Bronchial epithelial cell (primary cell): ENCODE measurements around the gene CASP9. TPM values are rescaled to one million over a fixed set of nuclear protein-coding genes. Genes with fewer than 3 reads are reported as not detected.
"Not testable (repeated sequence)": the region's sequence is repeated elsewhere in the genome, so short reads cannot be mapped to it uniquely, and the experiment has no call there.

Experiments used
- DNase-seq: peaks from one replicate; pipeline ENCODE4 v3.0.0-alpha.2; 2010; ENCODE audit warnings: low read depth
- FAIRE-seq: peaks from 2 replicates; lab custom pipeline; 2011; peaks lifted over from hg19 to GRCh38; lab: Jason Lieb, UNC
- H3K27me3 ChIP-seq: 2 replicates; pipeline ENCODE4 v1.5.1; 2011; ENCODE audit warnings: low read length; ENCODE audit not compliant: control insufficient read depth, insufficient read depth
- H3K36me3 ChIP-seq: 2 replicates; pipeline ENCODE4 v1.5.1; 2011; ENCODE audit warnings: low read length; ENCODE audit not compliant: control insufficient read depth, insufficient read depth
- H3K4me3 ChIP-seq: 2 replicates; pipeline ENCODE4 v1.5.1; 2011; ENCODE audit warnings: mild to moderate bottlenecking, low read depth, low read length, control low read depth
- total RNA-seq: library from RNA; depleted of rRNA; stranded (reverse); fragments of >200 nt; gene quantifications from 2 replicates; pipeline ENCODE4 v1.2.1, GENCODE V29; 2014
- TF ChIP-seq, protein P1 (sequence below): IDR thresholded peaks from 2 replicates; pipeline ENCODE4 v1.5.1; 2011; ENCODE audit warnings: mild to moderate bottlenecking, moderate library complexity, low read length, control low read depth, inconsistent platforms; ENCODE audit not compliant: insufficient read depth, severe bottlenecking

The CASP9 gene
- total RNA-seq, 1 donor from 2014 or later: 3.2 TPM

DNA sequence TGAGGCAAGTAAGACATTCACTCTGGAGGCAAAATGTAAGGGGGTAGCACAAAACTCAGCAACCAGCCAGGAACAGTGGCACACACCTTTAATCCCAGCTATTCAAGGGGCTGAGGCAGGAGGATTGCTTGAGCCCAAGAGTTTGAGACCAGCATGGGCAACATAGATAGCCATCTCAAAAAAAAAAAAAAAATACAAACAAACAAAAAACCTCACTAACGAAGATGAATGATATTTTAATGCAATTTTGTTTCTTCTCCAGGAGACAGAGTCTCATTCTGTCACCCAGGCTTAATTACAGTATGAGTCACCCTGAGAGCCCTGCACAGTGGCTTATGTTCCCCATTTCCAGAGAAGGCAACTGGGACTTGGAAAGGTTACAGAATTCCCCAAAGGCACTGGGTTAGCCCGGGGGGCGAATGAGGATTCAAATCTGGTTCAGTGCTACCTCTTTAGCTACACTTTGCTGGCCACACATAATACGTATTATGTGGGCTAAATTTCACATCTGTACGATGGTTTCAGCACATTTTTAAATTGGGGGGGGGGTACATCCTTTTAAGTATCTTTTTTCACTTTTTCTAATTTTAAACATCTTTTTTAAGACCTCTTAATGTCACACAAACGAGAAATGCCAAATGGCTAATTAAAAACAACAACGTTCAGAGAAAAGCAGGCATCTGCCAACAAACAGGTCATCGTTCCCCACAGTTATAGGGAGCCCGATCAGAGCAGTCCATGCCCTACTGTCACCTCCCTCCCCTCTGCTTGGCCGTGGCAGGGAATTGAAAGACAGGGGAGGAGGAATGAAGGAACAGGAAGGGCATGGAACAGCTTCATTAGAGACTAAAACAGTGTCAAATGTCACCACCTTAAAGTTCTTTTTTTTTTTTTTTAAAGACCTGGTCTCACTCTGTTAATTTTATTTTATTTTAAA, 64.0 kb downstream of the CASP9 start:
- DNase-seq (peak; percentile 22), FAIRE-seq (no peak)
- Histone ChIP-seq H3K4me3 (no peak overlapping the region), H3K36me3 (no peaks in the 10 kb centered on the region), H3K27me3 (no peaks in the 10 kb centered on the region)
- TF ChIP-seq, protein P1, sequence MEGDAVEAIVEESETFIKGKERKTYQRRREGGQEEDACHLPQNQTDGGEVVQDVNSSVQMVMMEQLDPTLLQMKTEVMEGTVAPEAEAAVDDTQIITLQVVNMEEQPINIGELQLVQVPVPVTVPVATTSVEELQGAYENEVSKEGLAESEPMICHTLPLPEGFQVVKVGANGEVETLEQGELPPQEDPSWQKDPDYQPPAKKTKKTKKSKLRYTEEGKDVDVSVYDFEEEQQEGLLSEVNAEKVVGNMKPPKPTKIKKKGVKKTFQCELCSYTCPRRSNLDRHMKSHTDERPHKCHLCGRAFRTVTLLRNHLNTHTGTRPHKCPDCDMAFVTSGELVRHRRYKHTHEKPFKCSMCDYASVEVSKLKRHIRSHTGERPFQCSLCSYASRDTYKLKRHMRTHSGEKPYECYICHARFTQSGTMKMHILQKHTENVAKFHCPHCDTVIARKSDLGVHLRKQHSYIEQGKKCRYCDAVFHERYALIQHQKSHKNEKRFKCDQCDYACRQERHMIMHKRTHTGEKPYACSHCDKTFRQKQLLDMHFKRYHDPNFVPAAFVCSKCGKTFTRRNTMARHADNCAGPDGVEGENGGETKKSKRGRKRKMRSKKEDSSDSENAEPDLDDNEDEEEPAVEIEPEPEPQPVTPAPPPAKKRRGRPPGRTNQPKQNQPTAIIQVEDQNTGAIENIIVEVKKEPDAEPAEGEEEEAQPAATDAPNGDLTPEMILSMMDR: no peak

DNA sequence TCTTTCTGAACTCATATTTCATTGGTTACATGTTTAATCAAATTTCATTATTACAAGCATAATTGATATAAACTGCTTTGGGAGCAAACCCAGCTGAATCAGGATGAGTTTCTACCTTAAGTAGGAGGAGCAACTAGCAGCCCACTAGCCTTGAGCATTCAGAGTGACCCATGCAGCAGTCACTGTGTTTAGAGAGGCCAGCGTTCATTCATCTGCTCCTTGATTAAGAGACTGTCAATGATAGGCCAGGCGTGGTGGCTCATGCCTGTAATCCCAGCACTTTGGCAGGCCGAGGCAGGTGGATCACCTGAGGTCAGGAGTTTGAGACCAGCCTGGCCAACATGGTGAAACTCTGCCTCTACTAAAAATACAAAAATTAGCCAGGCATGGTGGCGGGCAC, 65.6 kb downstream of the CASP9 start:
- not testable (repeated sequence) for H3K27me3 ChIP-seq, FAIRE-seq, H3K4me3 ChIP-seq, H3K36me3 ChIP-seq, DNase-seq

DNA sequence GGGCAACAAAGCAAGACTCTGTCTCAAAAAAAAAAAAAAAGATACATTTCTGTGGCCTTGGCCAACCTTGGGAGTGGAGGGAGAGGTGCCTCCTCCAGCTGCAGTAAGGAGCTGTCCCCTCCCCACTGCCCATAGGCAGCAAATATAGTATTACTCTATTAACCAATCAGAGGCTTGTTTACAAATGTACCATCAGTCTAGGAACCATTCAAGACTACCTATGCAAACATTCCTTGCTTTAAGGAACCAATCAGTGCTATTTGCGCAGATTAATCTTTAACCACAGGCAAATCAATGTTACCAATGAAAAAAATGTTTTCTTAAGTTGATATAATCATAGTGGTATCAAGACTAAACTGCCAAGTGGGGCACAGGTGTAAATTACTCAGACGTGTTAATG, 66.4 kb downstream of the CASP9 start:
- Histone ChIP-seq H3K36me3 (no peaks in the 10 kb centered on the region), H3K4me3 (no peak overlapping the region), H3K27me3 (no peaks in the 10 kb centered on the region)
- no peak for FAIRE-seq
- TF ChIP-seq, protein P1: no peak
- DNase-seq: no peak

DNA sequence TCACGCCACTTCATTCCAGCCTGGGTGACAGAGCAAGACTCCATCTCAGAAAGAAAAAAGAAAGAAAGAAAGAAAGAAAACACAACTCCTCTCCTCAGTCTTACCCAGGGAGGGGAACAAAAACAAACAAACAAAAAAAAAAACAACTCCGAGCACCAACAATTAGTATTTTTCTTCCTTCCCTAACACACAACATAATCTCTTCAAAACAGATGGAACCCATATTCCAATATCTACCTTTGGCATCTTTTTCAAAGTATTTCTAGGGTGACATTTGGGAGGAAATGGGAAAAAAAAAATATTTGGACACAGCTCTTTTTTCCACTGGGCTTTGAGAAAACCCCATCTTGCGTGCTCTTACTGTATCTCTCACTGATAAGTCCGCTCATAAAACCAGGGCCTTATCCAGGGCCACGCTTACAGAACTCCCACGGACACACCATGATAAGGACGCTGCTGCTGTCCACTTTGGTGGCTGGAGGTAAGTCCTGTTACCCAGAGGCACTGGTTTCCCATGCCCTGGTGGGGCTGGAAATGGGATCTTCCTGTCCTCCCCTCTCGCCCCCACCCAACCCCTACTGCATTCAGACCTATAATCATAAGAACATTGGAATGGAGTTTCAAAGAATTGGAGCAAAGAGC, 67.6 kb downstream of the CASP9 start, which contains the start of gene CELA2A:
Gene CELA2A, plus strand, starts transcription at position 420 of the 642 bp plus-strand sequence. Its CDS starts 22 bp downstream, at position 442.
- Histone ChIP-seq H3K36me3 (no peaks in the 10 kb centered on the region), H3K4me3 (no peak within 1 kb of the TSS), H3K27me3 (no peaks in the 10 kb centered on the region)
- DNase-seq (no peak), FAIRE-seq (no peak)
- TF ChIP-seq, protein P1: no peak

DNA sequence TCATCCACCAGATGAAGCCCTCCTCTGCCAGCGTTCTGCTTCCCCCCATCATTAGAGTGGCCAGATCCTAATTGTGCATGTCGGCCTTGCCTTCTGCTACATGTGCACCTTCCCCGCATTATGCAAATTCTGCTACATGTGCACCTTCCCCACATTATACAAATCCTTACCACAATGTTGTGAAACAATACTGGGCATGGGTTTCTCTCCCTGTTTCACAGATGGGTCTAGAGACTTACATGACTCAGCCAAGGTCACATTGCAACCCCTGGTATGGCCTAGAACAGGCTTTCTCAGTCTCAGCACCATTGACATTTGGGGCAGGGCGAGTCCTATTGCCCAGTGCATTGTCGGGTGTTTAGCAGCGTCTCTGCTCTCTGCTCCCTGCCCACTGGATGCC, 68.5 kb downstream of the CASP9 start:
- DNase-seq: no peak
- TF ChIP-seq, protein P1: no peak
- H3K27me3 ChIP-seq: no peaks in the 10 kb centered on the region
- no peaks in the 10 kb centered on the region for H3K36me3 ChIP-seq
- no peak overlapping the region for H3K4me3 ChIP-seq
- FAIRE-seq: no peak

DNA sequence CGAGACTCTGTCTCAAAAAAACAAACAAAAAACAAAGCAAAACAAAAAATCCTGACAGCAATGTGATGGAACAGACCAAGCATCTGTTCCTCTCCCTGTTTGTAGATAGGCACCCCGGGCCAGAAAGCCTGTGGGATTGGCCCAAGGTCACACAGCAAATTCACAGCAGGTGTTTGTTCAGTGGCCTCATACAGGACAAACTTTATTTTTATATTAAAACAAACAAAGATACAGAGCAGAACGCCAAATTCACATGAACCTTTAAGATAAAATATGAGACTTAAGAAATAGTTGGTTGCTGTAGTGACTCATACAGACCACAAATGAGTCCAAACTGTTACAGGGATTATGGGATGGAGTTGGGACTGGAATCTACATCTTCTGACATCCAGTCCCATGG, 69.8 kb downstream of the CASP9 start:
- Histone ChIP-seq H3K27me3 (no peaks in the 10 kb centered on the region), H3K36me3 (no peaks in the 10 kb centered on the region), H3K4me3 (no peak overlapping the region)
- FAIRE-seq (no peak), DNase-seq (peak; percentile 48)
- TF ChIP-seq, protein P1: no peak
